Measurements from ENCODE around the gene DISC1.

Gene DISC1

DNA sequence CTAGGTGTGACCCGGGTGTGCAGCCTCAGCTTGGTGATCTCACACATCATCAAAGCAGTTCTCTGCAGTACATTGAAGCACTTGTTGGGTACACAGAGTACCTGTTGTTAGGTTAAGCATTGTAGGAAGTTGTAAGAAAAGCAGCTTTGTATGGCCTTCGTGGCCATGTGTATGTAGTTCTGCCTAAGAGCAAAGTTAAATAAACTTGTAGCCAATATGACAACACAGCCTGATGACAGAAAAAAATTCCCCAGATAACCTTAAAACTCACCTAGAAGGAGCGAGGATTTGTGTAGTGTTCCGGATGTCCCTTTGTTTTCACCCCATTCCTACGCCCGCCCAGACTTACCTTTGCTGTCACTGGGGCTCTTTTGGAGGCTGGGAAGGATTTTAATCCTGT is 48.0 kb downstream of the DISC1 start:
- DNase-seq, result no peak

DNA sequence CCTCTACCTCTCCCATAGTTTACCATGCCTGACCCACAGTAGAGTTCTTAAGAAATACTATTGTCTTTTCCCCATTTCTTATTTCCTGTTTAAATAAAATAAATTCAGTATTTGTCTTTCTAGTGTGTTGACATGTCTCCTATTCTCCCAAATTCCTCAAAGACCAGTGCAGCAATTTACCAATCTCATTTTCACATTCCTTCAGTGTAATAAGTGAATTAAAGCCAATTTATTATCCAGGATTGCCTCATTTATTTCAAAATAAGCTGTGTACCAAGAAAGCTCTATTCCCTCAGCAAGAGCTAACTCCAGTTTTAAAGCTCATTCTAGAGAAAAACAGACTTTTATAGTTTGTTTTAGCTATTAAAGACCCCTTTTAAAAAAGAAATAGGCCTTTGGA is 49.9 kb downstream of the DISC1 start:
- no peak for DNase-seq

DNA sequence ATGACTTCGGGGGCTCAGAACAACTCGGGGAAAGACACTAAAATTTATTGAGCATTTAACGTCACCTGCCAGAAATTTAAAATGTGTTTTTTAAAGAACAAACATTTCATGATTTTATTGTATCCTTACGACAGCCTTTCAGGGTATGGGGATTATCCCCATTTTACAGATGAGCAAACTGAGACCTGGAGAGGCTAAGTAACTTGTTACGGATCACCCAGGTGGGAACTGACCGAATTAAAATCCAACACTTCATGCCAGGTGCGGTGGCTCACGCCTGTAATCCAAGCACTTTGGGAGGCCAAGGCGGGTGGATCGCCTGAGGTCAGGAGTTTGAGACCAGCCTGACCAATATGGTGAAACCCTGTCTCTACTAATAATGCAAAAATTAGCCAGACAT is 50.9 kb downstream of the DISC1 start:
- no peak for DNase-seq

DNA sequence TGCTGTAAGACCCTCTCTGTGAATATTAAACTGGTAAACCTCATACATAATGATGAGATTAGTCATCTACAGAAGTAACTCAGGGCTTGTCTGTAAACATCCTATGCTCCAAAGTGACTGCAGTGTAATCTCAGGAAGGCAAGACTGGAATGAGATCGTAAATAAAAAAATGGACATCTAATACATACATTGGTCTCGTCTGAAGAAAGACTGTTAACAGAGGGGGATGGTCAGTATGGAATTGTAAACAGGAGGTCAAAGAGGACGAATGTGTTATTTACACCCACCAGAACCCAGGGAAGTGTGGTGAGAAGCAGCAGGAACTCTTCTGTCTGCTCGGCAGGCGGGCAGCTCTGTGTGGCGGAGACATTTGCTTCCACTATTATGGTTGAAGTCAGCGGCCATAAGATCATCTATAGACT is 51.4 kb downstream of the DISC1 start:
- DNase-seq, result no peak

DNA sequence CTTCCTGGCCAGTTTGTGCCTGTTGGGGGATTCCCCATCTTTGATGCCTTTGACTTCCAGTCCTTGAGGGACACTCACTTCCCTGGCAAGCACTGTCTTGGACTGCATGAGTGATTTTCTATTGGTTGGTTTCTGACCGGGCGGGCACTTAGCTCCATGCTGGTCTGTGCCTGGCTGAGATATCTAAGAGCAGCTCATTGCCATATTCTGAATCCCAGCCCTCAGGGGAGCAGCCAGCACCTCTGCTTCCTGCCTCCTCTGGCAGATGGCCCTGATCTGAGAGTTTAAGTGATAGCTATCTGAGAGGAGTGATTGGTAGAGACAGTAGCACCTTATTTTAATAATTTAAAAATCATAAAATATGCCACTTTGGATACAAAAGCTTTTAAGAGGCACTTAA is 52.5 kb downstream of the DISC1 start:
- DNase-seq, result no peak

DNA sequence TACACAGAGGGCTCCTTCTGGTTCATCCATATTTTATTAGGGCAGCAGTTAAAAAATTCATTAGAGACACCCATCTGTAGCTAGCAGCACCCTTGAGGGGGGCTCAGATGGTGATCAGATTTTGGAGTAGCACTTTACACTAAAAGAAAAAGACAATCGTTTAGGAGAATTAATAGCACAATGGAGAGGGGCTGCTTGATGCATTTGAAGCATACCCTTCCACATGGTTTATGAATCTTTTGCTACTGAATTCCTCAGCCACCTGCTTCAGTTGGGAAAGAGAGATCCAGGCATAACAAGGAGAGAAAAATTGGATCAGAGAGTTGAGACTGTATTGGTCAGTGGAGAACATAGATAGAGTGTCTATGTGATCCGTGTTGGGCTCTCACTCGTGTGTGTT is 54.4 kb downstream of the DISC1 start:
- DNase-seq, result no peak

DNA sequence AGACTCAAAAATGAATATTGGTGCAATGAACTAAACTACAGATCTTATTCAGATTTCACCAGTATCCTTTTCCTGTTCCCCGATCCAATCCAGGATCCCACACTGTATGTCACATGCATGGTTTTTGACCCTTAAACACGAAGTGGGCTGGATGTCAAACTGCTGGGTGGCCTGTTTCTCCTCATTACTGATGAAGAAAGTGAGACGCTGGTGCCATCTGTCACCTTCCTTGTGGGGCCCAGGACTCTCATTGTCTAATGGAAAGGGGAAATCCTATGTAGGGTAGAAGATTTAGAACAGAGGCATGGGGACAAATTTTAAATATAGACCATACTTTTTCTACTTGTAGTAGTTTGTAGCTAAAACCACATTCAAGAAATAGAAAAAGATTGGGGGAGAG is 56.2 kb downstream of the DISC1 start:
- DNase-seq, result no peak

DNA sequence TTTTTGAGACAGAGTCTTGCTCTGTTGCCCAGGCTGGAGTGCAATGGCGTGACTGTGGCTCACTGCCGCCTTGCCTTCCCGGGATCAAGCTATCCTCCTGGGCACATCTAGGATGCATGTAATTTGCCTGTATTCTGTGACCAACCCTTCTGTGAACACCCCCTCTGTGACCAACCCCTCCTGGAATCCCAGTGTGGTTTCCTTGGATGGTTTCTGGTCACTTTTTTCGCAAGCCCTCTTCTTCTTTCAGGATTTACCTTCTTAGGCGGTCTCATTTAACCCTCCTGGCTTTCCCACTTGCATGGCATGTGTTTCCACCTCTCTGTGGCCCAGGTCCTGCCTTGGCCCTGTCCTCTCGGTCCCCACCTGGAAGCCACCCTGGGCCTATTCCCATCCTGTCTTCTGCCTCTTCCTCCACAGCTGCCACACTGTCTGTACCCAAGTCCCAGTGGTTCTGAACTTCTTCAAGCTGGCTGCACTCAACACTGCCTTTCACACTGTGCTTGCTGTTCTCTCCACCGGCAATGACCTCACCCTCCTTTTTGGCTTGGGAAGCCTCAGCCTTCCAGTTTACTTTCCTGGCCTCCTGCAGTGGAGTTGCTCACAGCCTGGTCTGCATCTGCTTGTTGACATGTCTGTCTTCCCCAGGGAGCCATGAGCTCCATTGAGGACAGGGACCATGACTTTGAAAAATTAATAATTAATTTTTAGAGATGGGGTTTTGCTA is 57.0 kb downstream of the DISC1 start:
- no peak for DNase-seq

DNA sequence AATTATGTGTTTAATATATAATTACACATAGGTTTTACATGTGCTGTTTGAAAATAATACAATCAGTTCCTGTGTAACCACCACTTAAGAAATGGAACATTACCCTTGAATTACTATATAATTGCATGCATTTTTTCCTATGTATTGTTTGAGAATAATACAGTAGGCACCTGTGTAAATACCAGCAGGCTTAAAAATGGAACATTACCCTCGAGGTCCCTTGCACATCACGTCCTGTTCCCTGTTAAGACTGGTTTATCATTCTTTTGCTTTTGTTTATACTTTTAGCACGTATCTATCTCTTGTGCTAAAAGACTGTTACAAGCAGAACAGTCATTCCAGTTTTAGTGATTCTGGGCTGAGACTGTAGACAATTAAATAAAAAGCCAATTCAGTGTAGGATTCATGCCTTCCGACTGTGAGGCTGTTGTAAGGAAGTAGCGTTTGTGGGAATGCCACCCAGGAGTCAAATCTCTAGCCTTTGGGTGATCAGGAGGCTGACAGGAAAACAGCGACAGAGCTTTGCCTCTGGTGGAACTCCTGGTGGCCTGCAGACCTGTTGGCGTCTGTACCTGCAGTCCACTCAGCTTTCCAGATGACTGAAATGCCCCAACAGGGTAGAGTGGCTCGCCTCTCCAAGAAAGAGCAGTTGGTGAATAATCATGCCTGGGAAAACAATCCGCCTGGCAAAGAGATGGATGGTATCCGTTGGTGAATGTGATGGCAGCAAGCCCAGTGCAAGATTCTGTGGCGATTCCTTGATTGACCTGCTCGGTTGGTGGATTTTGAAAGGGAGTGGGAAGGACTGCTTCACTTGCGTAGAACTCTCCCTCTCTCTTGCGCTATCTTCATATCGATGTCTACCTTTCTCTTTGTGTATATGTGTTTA is 58.0 kb downstream of the DISC1 start:
- no peak for DNase-seq

DNA sequence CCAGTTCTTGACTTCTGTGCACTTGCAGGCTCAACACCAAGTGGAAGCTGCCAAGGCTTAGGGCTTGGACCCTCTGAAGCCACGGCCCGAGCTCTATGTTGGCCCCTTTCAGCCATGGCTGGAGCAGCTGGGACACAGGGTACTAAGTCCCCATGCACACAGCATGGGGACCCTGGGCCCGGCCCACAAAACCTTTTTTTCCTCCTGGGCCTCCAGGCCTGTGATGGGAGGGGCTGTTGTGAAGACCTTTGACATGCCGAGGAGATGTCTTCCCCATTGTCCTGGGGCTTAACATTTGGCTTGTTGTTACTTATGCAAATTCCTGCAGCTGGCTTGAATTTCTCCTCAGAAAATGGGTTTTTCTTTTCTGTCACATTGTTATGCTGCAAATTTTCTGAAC is 59.8 kb downstream of the DISC1 start:
- no peak for DNase-seq

DNA sequence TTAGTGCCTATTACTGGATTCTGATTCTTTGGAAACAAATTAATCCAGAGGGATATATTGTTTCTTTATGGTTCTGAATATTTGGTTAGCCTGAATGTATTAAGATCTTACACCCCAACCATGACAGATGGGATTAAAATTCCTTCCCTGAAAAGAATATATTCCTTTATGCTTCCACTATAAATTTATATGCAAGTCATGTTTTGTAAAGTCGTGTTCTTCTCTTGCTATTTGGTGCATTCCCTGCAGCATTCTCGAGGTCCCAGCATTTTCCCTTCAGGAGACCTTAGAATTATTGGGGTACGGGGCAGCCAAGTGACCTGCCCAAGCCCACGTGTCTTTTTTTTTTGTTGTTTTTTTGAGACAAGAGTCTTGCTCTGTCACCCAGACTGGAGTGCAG is 62.4 kb downstream of the DISC1 start:
- DNase-seq, result no peak

DNA sequence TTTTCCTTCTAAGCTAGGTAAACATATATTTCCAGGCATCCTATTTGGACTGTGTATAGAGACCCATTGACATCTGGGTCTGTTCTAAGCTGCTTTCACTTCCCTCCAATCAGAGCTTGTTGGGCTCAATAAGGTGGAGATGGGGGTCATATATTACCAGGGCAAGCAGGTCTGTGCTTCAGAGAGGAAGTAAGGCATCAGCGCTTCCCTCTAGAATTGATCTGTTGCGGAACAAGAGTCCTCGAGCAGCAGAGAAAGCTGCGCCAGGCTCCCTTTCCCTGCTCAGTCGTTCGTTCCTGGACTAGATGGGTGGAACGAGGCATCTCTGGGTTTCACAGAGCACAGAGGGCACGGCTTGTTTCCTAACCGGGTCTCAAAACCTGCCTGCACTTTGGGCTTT is 63.5 kb downstream of the DISC1 start:
- DNase-seq, result no peak

DNA sequence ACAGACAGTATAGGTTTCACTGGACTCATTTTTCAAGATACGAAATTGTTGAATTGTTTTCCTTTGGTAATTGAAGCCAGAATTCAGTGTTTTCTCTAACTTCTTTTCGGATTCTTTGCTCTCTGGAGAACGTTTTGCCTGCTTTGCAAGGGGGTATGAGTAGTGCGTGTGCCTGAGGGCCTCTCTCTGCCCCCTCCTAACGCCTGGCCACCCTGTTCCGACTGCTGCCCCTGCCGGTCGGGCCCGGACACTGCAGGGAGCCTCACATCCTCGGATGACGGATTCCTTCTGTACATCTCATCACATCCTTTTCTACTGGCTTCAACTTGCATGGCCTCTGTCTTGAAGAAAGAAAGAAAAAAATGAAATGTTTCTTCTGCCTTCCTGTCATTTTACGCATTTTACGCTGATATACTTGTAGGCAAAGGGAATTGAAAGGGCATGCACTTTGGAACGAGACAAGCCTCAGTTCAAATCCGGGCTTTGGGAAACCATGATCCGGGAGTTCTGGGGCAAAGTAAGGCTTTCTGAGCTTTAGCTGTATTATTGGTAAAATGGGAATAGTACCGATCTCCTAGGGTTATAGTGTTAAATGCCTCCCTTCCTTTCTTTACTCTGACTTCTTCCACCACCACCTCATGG is 65.1 kb downstream of the DISC1 start:
- DNase-seq, result no peak

DNA sequence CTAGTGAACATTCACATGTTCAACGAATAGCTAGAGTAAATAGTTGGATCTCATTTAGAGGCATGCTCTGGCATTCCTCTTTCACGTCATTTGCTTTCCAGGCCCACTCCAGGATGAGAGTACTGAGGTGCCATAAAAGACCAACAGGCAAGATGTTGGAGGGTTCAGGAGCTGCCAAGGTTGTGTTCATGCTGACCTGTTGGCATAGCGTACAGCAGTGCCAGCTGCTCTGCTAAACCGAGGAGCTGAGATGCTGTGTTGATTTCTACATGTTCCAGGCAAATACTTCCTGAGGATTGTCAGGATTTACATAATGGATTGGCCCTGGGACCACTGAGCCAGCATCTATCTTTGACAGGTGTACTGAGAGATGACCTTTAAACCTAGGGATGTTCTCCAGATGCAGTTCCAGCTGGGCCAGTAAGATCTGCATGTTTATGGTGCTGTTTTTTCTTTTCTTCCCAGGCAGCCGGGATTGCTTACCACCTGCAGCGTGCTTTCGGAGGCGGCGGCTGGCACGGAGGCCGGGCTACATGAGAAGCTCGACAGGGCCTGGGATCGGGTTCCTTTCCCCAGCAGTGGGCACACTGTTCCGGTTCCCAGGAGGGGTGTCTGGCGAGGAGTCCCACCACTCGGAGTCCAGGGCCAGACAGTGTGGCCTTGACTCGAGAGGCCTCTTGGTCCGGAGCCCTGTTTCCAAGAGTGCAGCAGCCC is 66.9 kb downstream of the DISC1 start:
- no peak for DNase-seq

DNA sequence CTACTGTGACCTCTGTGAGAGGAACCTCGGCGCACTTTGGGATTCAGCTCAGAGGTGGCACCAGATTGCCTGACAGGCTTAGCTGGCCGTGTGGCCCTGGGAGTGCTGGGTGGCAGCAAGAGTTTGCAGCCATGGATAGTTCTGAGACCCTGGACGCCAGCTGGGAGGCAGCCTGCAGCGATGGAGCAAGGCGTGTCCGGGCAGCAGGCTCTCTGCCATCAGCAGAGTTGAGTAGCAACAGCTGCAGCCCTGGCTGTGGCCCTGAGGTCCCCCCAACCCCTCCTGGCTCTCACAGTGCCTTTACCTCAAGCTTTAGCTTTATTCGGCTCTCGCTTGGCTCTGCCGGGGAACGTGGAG is 67.5 kb downstream of the DISC1 start:
- DNase-seq, result no peak

DNA sequence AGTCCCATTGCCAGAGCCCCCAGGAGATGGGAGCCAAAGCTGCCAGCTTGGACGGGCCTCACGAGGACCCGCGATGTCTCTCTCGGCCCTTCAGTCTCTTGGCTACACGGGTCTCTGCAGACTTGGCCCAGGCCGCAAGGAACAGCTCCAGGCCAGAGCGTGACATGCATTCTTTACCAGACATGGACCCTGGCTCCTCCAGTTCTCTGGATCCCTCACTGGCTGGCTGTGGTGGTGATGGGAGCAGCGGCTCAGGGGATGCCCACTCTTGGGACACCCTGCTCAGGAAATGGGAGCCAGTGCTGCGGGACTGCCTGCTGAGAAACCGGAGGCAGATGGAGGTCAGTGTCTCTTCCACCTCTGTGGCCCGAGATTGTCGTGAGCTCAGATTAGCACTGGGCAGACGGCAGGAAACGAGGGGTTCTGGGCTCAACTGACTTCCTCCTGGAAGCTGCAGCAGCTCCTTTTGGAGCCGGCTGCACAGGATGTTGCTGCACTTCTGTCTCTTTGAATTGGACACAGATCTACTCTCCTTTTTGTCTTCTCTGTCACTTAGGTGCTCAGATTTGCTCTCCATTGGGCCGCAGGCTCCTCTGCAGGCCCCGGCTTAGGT is 68.0 kb downstream of the DISC1 start:
- no peak for DNase-seq

DNA sequence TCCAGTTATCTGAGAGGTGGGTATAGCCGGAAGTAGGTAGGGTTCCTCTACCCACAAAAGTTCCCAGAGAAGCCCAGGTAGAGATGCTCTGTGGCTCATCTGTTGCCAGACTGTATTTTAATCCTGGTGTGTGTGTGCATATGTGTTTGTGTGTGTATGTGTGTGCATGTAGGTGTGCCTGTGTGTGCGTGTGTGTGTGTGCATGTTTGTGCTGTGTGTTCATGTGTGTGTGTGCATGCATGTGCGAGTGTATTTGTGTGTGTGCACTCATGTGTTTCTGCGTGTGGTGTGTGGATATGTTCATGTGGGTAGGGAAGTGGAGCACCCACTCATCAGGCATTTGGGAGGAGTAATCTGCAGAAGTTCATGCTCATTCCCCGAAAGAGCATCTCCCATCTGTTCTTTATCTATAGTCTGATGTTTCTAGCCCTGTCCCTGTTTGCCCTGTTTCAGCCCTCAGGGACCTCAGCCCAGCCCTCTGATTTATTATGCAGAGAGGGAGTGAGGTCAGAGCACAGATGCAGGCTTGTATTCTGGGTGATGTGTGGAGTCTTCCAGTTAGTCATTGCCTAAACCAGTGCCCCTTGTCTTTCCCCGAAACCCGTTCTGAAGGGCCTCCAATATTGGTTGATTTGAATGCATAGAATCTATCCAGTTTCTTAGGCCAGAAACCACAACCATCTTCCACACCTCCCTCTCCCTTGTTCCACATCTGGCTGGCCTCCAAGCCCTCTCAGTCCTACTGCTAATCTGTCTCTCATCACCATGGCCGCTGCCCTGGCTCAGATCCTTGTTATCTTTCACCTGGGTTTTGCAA is 69.1 kb downstream of the DISC1 start:
- DNase-seq, result no peak

DNA sequence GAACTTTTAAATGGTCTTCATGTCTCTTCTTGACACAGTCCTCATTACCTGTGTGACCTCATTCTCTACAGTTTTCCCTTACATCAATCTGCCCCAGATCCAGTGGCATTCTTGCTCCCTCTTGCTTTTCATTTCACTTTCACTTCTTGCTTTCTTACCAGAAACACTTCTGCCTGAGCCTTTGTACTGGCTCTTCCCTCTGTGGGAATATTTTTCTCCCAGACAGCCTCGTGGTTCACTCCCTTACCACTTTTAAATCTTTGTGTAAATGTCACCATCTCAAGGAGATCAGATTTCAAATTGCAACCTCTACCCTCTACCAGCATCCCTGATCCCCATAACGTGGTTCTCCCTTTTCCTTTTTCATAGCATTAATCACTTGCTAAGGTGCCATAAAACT is 73.2 kb downstream of the DISC1 start:
- no peak for DNase-seq

DNA sequence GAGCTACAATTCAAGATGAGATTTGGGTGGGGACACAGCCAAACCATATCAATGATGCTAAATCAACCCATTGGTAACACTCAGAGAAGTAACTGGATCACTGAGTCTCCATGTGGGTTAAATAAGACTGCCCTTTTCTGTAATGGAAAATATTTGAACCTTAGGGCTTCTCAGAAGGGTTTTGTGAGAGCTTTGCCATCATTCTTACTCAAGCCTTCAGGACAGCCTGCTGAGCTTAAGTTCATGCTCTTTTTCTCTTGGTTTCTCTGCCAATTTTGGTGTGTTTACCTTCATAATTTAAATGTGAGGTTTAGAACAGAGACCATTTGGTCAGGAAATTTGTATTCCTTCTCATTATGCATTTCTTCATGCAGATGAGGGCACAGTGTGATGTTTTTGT is 74.7 kb downstream of the DISC1 start:
- DNase-seq, result no peak

DNA sequence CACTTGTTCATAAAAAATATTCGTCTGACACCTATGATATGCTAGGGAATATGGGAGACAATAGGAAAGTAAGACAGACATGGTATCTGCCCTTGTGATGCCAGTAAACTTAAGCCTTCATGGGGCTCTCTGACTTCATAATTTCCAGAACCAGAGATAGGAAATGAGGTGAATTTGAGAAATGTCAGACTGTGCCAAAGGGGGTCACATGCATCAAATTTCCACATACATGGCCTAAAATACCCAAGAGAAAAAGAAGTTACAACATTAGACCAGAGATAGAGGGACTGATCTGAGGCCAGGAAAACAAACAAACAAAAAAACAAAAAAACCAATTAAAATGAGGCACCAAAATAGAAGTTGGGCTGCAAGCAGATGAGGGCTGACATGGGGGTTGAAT is 75.7 kb downstream of the DISC1 start:
- no peak for DNase-seq

DNA sequence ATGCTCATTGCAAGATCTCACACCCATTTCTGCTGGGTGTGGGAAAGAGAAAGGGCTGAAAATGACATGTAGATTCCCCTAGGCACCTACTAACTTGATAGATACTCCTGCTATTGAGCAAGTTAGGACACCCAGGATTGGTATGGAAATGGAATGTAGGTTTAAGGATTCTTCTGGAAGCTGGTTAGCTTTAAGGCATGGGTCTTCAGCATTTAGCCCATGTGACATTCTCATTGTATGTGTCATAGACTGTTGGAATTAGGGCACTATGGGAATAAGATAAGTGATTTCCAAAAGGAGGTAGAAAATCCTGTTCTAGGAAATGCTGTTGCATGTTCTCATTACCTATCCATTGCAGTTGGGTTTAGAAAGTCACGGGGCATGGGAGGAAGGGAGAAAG is 76.2 kb downstream of the DISC1 start:
- no peak for DNase-seq
